NCI-H187 treated with DMSO at 0.1 percent for 48 hours (cell line): ENCODE results near the gene IGSF6.
"Not testable (repeated sequence)": the region's sequence is repeated elsewhere in the genome, so short reads cannot be mapped to it uniquely, and the experiment has no call there.

ENCODE experiments used
- DNase-seq: peaks from one replicate; lab custom pipeline; 2025; lab: John Stamatoyannopoulos, UW

The IGSF6 gene

GRCh38 chr16:21629616-21630539 lies 22.5 kb downstream of the IGSF6 start:
- not testable (repeated sequence) for DNase-seq

GRCh38 chr16:21628772-21629171 lies 23.6 kb downstream of the IGSF6 start:
- DNase-seq, result no peak

GRCh38 chr16:21628121-21628726 lies 24.2 kb downstream of the IGSF6 start:
- no peak for DNase-seq

- DNase-seq, result no peak
Measured at GRCh38 chr16:21626659-21627277, 25.6 kb downstream of the IGSF6 start.

- DNase-seq, result no peak
Measured at GRCh38 chr16:21625026-21625425, 27.4 kb downstream of the IGSF6 start.

GRCh38 chr16:21622545-21622944 lies 29.9 kb downstream of the IGSF6 start:
- DNase-seq, result no peak

GRCh38 chr16:21620592-21620991 lies 31.8 kb downstream of the IGSF6 start:
- DNase-seq, result no peak

GRCh38 chr16:21619765-21620425 lies 32.5 kb downstream of the IGSF6 start:
- no peak for DNase-seq

GRCh38 chr16:21618281-21618680 lies 34.1 kb downstream of the IGSF6 start:
- no peak for DNase-seq

- no peak for DNase-seq
Measured at GRCh38 chr16:21617607-21618006, 34.8 kb downstream of the IGSF6 start.

- no peak for DNase-seq
Measured at GRCh38 chr16:21614896-21615295, 37.5 kb downstream of the IGSF6 start.

- no peak for DNase-seq
Measured at GRCh38 chr16:21613781-21614180, 38.6 kb downstream of the IGSF6 start.

- DNase-seq, result no peak
Measured at GRCh38 chr16:21613361-21613760, 39.0 kb downstream of the IGSF6 start.

- no peak for DNase-seq
Measured at GRCh38 chr16:21611556-21612384, 40.6 kb downstream of the IGSF6 start.

GRCh38 chr16:21611198-21611555 lies 41.2 kb downstream of the IGSF6 start:
- no peak for DNase-seq

GRCh38 chr16:21610766-21611165 lies 41.6 kb downstream of the IGSF6 start:
- no peak for DNase-seq

- DNase-seq, result no peak
Measured at GRCh38 chr16:21610006-21610544, 42.3 kb downstream of the IGSF6 start.

- no peak for DNase-seq
Measured at GRCh38 chr16:21608639-21609328, 43.6 kb downstream of the IGSF6 start.

GRCh38 chr16:21605848-21606247 lies 46.6 kb downstream of the IGSF6 start:
- not testable (repeated sequence) for DNase-seq

GRCh38 chr16:21603928-21604327 lies 48.5 kb downstream of the IGSF6 start:
- no peak for DNase-seq

- no peak for DNase-seq
Measured at GRCh38 chr16:21602785-21603184, 49.6 kb downstream of the IGSF6 start.
